ENCODE measurements around the gene IER3.

GRCh38 chr6:30725713-30726505 lies 18.4 kb downstream of the IER3 start:
- TF ChIP-seq CTCF (IDR thresholded peaks at IDR 0.05) (no peak), TEAD4 (CRISPR knock-in tag; IDR thresholded peaks at IDR 0.05) (no peak), PREB (CRISPR knock-in tag; IDR thresholded peaks at IDR 0.05; ENCODE audit: borderline replicate concordance) (no peak; the same call in 1 of the 2 replicates), ZNF317 (CRISPR knock-in tag; IDR thresholded peaks at IDR 0.05; ENCODE audit: borderline replicate concordance, low read depth) (no peak)

All from WTC11 (cell line).